Bone marrow (tissue), 2 donors: ENCODE measurements around the gene E2F1.
"Not testable (repeated sequence)": the region's sequence is repeated elsewhere in the genome, so short reads cannot be mapped to it uniquely, and the experiment has no call there.

Experiments
- DNase-seq, 2 donors: peaks; one replicate each; lab custom pipeline; 2025; lab: John Stamatoyannopoulos, UW

Gene E2F1

DNA sequence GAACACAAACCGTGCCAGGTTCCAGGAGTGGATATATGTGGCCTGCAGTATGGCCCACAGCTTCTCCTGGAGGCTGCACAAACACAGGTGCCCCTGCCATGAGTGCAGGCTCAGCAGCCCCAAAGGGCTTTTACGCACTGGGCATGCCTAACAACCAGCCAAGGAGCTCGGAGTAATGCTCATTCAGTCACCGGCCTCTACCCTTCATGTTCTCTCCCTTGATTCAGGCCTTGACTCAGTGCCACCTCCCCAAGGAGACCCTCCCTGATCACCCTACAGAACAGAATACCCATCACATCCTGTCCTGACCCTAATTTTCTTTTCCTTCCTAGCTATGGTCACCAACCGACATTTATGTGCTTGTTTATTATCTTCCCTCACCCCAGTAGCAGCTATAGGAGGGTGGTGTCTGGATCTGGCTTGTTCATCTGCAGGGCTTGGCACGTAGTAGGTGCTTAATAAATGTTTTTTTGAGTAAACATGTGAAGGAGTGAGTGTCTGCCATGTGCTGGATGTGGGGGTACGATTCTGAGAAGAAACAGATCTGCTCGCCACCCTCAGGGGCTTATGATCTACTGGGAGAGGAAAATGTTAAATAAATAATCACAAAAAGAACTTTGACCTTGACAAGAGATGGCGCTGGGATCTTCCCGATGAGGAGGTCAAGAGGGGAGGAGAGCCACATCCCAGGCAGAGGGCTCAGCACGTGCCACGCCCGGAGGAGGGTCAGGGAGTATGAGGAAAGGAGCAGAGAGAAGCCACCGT lies 24.7 kb upstream of the E2F1 start:
- DNase-seq, result no peak

DNA sequence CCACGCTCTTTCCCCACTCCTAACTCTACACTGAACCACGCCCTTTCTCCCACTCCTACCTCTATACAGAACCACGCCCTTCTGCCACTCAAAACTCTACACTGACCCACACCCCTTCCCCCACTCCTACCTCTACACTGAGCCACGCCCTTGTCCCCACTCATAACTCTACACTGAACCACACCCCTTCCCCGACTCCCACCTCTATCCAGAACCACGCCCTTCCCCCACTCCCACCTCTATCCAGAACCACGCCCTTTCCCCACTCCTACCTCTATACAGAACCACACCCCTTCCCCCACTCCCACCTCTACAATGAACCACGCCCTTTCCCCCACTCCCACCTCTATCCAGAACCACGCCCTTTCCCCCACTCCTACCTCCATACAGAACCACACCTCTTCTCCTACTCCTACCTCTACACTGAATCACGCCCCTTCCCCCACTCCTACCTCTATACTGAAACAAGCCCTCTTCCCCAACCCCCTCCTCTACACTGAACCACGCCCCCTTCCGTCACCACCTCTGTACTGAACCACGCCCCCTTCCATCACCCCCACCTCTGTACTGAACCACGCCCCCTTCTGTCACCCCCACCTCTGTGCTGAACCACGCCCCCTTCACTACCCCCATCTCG lies 23.8 kb upstream of the E2F1 start:
- DNase-seq, result no peak

DNA sequence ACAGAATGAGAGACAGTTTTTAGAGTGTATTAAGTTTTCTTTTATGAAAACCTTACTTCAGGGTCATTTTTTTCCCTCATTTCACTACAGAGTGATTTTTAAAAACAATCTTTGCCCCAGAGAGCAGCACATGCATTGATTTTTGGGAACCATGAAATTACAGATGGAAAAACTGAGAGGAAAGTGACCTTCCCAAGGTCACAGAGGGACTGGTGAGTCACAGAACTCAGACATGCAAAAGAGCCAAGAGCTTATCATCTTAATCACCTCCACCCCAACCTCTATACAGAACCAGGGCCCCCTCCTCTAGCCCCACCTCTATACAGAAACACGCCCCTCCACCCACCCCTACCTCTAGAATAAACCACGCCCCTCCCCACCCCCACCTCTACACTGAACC lies 23.2 kb upstream of the E2F1 start:
- DNase-seq, result no peak

DNA sequence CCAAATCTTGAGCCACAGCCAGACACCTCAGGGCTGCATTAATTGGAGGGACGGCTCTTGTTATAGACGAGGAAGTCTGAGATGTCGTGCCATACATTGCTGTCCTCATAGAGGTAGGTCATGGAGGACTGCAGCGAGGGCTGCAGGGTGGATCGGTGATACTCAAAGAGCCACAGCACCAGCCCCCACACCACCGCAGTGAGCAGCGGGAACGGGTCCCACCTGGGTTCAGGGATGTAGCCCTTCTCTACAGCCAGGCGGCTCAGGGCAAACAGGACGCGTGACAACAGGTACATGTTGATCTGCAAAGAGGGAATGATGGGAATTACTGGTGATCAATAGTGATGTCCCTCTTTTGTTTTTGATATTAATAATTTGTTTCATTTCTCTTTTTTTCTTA lies 21.5 kb upstream of the E2F1 start:
- no peak for DNase-seq

DNA sequence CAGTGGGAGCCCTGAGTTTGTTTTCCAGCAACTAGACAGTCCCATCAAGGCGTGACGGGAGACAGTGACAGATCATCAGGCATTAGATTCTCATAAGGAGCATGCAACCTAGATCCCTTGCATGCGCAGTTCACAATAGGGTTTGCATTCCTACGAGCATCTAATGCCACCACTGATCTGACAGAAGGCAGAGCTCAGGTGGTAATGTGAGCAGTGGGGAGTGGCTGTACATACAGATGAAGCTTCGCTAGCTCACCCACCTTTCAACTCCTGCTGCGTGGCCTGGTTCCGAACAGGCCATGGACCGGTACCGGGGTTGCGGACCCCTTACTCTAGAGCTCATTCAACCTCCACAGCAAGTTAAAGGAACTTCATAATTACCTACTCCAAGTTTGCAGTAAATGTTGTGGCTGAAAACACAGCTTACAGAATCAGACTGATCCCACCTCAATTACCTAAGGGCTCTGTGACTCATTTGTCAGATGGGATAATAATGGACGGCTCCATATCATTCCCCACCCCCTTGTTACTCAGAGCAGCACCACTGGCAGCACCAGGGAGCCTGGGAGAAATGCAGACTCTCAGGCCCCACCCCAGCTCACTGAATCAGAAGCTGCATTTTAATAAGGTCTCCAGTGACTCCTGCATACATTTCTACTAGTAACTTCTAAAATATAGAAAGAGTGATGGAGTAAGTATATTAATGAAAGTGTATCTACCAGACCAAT lies 18.2 kb upstream of the E2F1 start:
- no peak for DNase-seq

DNA sequence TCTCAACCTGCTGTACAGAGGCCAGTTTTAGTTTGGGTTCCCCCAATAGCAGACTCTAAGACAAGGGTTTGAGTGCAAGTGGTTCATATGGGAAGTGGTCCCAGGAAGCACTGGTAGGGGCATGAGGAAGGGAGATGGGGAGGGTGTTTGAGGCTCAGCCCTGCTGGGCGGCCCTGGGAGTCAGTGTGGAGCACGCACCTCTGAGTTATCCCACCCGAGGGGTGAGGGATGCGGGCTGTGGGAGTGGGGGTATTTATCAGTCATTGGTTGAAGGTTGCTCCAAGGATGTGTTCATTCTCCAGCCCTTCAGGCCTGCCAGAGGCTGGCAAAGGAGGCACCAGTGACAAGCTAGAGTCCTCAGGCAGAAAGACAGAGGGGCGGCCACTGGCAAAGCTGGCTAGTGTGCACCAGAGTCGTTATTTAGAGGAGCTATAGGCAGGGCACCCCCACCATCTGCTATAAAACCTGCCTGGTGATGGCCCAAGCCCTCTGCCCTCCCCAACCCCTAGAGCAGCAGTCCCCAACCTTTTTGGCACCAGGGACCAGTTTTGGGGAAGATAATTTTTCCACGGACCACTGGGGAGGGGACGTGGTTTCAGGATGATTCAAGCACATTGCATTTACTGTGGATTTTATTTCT lies 17.4 kb upstream of the E2F1 start:
- no peak for DNase-seq

DNA sequence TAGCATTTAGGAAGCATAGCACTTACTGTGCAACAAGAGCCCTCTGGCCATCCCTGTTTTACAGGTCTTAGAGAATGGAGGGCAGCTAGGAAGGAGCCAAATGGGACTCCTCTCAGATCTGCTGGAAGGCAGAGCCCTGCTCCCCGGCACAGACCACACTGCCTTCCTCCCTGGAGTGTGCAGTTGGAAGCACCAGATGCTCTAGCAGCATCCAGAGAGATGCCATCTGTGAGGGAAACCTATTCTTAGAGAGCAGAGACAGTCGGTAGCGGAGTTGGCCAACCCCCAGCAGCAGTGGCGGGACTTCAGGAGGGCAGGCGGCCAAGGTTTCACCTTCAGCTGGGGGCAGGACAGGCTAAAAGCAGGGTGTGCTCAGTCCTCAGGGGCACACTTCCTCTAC lies 16.7 kb upstream of the E2F1 start:
- DNase-seq, result no peak

DNA sequence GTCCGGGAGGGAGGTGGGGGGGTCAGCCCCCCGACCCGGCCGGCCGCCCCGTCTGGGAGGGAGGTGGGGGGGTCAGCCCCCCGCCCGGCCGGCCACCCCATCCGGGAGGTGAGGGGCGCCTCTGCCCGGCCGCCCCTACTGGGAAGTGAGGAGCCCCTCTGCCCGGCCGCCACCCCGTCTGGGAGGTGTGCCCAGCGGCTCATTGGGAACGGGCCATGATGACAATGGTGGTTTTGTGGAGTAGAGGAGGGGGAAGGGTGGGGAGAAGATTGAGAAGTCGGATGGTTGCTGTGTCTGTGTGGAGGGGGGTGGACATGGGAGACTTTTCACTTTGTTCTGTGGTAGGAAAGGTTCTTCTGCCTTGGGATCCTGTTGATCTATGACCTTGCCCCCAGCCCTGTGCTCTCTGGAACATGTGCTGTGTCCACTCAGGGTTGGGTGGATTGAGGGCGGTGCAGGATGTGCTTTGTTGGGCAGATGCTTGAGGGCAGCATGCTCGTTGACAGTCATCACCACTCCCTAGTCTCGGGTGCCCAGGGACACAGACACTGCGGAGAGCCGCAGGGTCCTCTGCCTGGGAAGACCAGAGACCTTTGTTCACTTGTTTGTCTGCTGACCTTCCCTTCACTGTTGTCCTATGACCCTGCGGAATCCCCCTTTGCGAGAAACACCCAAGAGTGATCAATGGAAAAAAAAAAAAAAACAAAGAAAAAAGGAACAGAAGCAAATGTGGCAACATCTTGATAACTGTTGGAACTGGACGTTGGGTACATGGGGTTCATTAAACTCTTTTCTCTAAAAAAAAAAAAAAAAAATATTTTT lies 15.7 kb upstream of the E2F1 start:
- no peak for DNase-seq

DNA sequence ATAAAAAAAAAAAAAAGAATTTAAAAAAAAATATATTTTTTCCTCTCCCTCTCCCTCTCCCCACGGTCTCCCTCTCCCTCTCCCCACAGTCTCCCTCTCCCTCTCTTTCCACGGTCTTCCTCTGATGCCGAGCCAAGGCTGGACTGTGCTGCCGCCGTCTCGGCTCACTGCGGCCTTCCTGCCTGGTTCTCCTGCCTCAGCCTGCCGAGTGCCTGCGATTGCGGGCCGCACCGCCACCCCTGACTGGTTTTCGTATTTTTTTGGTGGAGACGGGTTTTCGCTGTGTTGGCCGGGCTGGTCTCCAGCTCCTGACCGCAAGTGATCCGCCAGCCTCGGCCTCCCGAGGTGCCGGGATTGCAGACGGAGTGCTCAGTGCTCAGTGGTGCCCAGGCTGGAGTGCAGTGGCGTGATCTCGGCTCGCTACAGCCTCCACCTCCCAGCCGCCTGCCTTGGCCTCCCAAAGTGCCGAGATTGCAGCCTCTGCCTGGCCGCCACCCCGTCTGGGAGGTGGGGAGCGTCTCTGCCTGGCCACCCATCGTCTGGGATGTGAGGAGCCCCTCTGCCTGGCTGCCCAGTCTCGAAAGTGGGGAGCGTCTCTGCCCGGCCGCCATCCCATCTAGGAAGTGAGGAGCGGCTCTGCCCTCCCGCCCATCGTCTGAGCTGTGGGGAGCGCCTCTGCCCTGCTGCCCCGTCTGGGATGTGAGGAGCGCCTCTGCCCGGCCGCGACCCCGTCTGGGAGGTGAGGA lies 14.7 kb upstream of the E2F1 start:
- not testable (repeated sequence) for DNase-seq

DNA sequence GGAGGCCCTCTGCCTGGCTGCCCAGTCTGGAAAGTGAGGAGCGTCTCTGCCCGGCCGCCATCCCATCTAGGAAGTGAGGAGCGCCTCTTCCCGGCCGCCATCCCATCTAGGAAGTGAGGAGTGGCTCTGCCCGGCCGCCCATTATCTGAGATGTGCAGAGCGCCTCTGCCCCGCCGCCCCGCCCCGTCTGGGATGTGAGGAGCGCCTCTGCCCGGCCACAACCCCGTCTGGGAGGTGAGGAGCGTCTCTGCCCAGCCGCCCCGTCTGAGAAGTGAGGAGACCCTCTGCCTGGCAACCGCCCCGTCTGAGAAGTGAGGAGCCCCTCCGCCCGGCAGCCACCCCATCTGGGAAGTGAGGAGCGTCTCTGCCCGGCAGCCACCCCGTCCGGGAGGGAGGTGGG lies 12.8 kb upstream of the E2F1 start:
- not testable (repeated sequence) for DNase-seq

DNA sequence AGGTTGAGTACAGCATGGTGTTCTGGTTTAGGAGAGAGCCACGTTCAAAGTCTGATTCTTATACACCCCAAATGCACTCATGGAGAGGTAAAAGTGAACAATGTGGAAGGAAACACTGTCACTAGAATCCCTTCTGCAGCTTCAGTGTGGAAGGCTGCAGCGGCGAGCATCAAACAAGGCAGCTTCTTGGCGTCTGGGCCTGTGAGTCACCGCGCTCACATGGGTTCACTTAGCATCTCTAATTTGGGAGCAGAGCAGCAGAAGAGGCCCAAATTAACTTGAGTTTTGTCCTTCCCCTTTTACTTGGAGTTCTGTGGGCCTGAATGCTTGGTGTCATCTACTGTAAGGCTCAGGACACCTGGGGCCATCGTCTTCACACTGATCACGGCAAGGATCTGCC lies 10.9 kb upstream of the E2F1 start:
- DNase-seq, result no peak

DNA sequence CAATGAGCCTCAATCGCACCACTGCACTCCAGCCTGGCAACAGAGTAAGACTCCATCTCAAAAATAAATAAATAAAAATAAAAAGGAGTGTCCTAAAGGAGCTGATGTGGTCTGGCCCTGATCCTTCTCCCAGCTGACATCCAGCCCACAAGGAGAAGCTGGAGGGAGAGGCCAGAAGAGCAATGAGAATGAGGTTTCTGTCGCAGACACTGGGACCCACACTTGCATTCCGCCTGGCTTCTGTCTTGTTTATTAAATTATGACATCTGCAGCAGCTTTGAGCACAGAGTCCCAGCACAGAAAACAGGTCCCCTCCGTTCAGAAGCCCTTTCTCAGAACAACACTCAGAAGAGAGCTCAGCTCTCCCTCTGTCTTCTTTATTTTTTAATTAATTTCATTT lies 10.3 kb upstream of the E2F1 start:
- no peak for DNase-seq

DNA sequence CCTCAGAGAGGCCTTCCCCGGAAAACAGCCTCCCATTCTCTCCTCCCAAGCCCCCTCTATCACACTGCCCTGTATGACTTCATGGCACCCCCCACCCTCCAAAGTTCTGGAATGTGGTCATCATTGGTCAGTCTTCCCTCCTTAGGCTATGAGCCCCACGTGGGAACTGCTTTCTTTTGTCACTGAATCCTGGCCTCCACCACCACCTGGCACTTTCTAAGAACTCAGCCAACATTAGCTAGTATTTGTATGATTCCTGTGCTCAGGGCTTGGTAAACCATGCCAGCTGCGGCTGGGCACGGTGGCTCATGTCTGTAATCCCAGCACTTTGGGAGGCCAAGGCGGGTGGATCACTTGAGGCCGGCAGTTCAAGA lies 8.4 kb upstream of the E2F1 start:
- DNase-seq, result no peak

DNA sequence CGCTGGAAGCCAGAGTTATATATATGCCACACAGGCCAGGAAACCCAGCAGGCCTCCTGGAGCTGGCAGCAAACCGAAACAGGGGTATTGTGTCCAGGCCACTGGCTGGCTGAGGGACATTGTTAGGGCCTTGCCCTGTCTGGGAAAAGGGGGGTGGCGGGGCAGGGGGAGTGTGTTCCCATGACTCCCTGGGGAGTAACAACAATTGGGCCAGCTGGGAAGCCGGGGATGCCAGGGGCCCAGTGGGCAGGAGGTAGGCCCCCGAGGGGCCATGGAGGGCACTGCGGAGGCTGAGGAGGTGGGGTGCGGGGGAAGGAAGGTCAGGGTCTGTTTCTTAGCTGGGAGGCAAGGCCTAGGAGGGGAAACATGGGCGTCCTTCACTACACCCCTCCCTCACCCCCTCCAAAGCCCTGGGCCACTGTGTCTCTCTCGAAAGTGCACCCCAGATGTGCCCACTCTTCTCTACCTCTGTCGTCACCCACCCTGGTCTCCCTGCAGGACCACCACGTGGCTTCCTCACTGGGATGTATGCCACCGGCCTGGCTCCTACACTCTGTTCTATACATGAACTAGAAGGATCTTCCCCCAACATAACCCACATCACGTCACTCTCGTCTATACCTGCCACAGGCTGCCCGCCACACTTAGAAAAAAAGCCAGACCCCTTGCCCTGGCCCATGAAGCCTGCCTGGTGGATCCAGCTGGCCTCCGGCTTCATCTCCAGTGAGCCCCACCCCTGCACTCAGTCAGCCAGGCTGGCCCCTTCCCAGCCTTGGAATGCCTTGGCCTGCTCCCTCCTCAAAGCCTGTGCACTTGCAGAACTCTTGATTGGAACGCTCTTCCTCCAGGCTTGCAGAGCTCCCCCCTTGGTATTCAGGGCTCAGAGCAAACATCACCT lies 7.8 kb upstream of the E2F1 start:
- DNase-seq, result no peak

DNA sequence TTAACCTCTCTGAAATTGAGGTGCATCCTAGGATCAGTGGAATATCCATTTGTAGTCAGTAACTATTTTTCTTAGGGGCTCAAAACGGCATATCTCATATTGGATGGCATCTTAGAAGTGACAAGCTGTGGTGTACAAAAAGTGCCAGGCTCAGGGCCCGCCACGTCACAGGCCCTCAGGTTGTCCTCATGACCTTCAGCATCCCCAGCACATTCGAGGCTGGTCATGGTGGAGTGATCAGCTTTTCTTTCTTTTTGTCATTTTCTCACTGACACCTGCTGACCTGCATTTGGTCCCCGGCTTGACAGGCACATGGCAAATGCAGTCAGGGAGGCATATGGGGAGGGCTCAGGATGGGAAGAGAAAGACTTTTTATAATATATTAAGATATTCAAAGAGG lies 7.1 kb upstream of the E2F1 start:
- no peak for DNase-seq

DNA sequence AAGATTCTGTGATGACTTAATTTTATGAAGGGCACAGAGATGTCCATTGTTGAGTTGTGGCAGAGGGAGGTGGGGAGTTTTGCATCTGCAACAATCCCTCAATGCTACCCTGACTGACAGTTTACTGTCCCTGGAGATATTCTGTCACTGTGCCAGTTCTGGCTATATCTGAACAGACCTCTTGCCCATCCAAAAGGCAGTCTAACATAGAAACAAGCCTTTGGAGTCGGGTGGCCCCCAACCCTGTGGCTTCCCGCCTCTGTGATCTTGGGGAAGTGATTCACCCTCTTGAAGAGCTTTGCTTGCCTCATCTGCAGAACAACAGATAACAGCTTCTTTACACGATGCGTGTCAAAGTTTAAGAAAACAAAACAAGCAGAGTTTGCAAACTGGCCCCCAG lies 3.8 kb upstream of the E2F1 start:
- DNase-seq, result peak in 1 of 2 donors; percentile 86

DNA sequence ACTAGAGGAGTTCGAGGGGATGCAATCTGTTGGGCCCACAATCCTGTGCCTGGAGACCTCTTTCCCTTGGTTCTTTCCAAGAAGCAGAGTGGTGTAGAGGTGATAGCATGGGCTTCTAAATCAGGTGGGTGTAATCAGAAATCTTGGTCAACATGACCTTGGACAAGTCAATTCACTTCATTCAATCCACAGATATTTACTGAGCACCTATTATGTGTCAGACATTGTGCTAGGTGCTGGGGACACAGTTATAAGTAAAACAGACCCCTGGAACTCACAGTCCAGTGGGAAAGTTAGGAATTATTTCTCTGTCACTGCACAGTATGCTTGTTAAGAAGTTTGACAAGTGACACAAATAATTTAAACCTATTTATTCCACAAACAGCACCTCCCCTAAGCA lies 3.3 kb upstream of the E2F1 start:
- DNase-seq, result no peak

DNA sequence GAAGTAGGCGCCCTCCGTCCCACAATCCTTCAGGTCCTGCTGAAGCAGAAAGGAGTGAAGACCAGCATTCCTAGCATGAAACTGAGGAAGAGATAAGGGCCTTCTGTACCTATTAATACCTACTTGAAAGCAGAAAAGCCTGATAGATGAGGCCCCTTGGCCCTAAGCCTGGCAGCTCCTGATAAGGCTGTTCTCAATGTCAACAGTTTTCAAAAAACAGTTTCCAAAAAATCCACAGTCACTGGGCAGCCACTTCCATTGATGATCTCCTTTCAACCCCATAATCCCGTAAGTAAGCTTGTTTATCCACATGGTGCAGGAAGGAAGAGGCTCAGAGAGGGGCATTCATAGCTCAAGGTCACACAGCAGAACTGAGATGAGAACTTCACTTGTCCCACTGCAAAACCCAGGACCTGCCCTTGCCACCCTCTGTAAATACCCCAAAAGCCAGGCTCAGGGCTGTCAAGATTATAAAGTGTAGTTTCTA lies 2.8 kb upstream of the E2F1 start:
- DNase-seq, result no peak

DNA sequence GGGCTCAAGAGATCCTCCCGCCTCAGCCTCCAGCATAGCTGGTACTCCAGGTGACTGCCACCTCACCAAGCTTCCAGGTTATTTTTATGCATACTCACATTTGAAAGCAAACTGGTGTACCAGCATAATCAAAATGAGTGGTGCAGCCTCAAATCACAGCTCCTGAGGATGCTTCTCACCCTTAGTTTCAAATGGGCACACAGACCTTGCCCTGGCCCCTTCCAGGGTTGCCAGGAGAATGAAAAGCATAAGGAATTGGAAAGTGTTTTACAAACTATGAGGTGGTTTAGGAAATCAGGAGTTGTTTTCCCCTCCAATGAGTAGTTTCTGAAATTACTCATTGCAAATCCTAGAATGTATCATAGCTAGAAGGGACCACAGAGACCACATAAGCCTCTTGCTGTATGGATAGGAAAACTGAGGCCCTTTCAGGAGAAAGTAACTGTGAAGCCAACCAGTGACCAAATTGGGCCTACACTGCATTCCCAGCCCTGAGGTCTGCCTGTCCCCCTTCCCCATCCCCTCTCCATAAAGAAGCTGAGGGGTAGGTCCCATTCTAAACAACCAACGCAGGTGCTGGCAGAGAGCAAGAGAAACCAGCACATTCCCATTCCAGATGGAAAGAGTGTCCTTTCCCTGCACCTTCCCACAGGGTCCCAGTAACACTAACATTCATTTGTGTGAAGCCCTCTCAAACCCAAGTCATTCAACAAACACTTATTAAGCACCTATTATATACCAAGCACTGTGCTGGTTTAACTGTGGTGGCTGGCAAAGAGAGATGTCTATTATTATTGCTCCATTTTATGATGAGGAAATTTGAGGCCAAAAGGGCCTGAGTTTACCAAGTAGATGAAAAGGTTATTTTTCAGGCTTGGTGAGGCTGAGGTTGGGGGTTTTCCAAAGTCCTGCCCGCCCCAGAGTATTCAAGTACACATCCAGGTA lies 2.1 kb upstream of the E2F1 start:
- no peak for DNase-seq
